GM12872 (cell line): ENCODE results near the gene PUM2.

Experiments
- TF ChIP-seq, protein P1 (sequence below): IDR thresholded peaks from 3 replicates; pipeline ENCODE4 v1.5.1; 2011; ENCODE audit warnings: low read depth, mild to moderate bottlenecking, low read length, moderate library complexity; ENCODE audit not compliant: insufficient read depth

The PUM2 gene

DNA sequence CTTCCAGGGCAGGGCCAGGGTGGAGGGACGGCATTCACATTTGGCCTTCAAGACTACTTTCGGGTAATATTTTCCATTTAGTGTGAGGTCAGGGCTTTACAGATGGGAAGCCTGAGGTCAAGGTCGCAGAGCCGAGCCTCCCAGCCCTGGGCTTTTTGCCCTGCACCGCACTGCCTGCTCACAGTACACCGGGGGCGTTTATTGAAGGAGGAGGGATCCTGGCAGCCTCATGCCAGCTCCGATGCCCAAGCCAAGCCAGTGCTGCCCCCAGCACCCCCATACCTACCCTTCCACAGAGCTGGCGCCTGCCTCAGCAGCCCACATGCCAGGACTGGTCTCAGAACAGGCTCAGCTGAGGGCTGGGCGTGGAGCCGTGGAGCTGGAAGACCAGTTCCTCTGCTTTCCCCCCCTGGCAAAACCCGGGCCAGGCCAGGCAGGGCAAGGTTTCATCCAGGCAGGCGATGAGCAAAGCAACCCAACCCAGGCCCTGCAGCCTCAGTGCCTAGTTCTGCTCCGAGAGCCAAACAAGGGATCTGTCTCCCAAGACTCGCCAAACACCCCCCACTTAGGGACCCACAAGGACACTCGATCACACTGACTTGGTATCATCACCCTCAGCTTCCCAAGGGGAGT is 137.7 kb downstream of the PUM2 start:
- TF ChIP-seq, protein P1, sequence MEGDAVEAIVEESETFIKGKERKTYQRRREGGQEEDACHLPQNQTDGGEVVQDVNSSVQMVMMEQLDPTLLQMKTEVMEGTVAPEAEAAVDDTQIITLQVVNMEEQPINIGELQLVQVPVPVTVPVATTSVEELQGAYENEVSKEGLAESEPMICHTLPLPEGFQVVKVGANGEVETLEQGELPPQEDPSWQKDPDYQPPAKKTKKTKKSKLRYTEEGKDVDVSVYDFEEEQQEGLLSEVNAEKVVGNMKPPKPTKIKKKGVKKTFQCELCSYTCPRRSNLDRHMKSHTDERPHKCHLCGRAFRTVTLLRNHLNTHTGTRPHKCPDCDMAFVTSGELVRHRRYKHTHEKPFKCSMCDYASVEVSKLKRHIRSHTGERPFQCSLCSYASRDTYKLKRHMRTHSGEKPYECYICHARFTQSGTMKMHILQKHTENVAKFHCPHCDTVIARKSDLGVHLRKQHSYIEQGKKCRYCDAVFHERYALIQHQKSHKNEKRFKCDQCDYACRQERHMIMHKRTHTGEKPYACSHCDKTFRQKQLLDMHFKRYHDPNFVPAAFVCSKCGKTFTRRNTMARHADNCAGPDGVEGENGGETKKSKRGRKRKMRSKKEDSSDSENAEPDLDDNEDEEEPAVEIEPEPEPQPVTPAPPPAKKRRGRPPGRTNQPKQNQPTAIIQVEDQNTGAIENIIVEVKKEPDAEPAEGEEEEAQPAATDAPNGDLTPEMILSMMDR, result no peak

DNA sequence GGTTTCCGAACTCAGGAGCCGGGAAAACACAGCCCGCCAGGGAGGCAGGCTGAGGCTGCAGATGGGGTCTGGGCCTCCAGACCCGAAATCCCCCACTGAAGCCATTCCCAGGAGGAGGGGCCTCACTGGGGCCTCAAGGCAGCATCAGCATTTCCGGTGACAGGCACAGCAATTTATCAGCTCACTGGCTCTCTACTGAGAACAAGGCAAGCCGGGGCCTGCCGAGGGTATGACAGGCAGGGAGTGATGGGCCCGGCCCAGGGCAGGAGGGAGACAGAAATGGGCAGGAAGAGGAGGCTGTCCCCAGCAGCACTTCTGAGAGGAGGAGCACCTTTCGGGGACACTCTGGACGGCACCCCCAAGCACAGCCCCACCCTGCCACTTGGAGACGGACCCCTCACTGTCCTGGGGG is 138.2 kb downstream of the PUM2 start:
- TF ChIP-seq, protein P1, result no peak

DNA sequence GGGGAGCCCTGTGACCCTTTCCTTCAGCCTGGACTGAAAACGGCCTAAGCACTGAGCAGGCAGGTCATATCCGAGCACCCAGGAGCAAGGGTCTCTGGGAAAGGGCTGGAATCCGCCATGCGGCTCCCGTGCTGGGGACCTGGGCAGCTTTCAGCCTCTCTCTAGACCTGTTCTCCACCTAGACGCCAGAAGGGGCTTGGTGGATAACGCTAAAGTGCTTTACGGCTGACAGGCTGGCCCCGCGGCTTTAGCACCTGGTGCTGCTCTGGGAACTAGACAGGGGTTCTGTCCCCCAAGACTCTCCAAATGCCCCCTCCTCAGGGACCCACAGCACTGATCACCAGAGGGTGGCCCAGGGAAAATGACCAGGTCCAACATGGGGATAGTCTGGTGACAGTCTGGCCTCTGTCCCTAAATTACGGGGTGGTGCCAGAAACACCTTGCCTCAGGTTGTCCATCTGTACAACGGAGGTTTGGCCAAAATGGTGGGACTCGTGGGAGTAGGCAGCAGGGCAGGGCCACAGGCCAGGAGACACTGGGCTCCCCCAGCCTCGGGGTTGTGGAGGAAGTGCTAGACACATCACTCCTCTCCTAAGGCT is 138.7 kb downstream of the PUM2 start:
- TF ChIP-seq, protein P1, result no peak

DNA sequence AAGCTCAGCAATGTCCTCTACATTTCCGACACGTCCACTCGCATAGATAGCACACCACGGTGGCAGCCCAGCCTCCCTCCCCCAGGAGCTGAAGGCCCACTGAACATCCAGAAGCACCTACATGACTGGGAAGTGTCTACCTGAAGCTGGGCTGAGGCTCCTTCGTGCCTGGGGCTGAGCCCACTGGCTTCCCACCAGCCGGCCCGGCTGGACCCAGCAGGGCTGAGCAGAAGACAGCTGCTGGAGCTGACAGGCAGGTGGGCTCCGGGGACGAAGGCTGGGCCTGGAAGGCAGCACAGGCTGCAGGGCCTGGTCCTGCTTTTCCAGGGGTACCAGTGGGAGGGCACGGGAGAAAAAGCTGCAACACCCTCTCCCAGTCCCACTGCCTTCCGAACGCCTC is 139.2 kb downstream of the PUM2 start:
- TF ChIP-seq, protein P1, result no peak

DNA sequence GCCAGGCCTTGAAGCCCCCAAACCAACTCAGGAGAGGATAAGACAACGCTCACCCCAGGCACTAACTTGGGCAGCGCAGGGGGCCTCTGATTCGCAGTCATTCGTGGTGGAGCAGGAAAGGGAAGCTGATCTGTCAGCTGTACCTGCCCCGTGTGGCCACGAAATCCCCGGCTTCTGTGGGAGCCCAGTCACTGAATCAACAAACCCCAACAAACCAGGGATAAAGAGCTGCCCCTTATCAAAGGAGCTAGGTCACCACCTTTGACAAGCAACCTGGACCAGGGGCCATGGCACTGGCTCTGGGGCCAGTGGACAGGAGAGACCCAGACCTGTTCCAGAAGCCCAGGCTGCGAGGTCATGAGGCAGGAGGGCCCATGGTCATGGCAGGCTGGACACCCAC is 140.2 kb downstream of the PUM2 start:
- TF ChIP-seq, protein P1, result no peak

DNA sequence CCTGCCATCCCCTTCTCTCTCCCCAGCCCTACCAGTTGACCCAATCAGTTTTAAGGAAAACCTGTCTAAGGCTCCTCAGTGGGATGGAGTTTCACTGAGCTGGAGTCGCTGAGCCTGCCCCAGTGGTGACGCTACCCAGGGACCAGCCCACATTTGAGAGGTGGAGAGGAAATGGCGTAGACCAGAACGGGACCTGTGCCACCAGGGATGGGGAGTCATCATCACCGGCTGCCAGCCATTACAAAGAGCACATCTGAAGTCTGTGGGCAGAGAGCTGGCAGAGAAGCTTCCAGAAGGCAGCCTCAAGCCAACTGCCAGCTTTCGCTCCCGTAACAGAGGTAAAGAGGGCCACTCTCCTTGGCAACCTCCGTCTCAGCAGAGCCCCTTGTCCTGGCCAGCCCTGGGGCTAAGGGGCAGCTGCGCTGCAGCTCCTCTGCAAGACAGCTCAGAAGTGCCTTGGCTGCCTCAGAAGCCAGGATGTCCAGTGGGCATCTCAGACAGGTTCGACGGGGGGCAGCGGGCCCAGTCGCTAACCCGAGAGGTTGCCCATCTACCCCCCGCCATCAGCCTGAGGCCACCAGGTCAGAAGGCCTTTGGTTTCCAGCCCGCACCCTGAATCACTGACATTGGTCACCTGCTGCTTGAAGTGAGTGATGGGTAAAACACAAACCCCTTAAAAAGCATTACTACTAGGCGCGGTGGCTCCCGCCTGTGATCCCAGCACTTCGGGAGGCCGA is 141.1 kb downstream of the PUM2 start:
- TF ChIP-seq, protein P1, result no peak

DNA sequence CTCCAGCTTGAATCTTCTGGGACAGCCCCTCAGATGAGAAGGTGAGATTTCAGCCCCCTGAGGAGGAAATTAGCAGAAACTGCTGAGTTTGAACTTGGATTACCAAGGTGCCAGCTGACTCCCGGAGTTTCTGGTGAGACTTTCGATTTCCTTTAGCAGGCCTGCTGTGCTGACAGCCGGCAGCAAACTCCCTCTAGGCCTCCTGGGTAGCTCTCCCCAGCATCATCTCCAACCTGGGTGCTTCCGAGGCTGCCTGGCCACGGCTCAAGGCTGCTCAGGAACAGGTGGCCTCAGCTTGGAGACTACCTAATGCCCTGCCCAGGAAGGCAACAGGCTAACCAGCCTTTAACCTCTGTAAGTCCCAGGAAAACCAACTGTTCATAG is 142.2 kb downstream of the PUM2 start:
- TF ChIP-seq, protein P1, result no peak
